Measurements from ENCODE around the gene SLAMF6. TPM values are rescaled to one million over a fixed set of nuclear protein-coding genes. Genes with fewer than 3 reads are reported as not detected.

SLAMF6 gene
- under 0.01 TPM in 1 of 2 replicates, not detected in the other for total RNA-seq

GRCh38 chr1:160522622-160523345 lies at the start of gene SLAMF6:
TSS of gene SLAMF6 (minus strand) at chr1:160523255. CDS start at chr1:160523192, 63 bp downstream.

Other genes with a start within 250 kb of the SLAMF6 start
- 43.6 and 53.8 TPM in 2 replicates for gene PEX19, start 238.1 kb downstream of the SLAMF6 start, total RNA-seq
- gene COPA, start 180.0 kb downstream of the SLAMF6 start, total RNA-seq, result 365 and 405 TPM in 2 replicates
- gene NCSTN, start 179.9 kb downstream of the SLAMF6 start, total RNA-seq, result 86.9 and 87.2 TPM in 2 replicates
- under 0.01 TPM in 1 of 2 replicates, not detected in the other for gene NHLH1, start 156.2 kb downstream of the SLAMF6 start, total RNA-seq
- gene VANGL2, start 122.7 kb downstream of the SLAMF6 start, total RNA-seq, result not detected in 2 replicates
- gene CD84, start 56.2 kb upstream of the SLAMF6 start, total RNA-seq, result under 0.01 TPM in 1 of 2 replicates, not detected in the other
- not detected in 2 replicates for gene SLAMF1, start 123.8 kb upstream of the SLAMF6 start, total RNA-seq
- gene CD48, start 188.6 kb upstream of the SLAMF6 start, total RNA-seq, result not detected in 2 replicates
- gene SLAMF7, start 216.0 kb upstream of the SLAMF6 start, total RNA-seq, result not detected in 2 replicates